GM23248 (cell line): ENCODE data around the gene FOXS1. TPM values are rescaled to one million over a fixed set of nuclear protein-coding genes. Genes with fewer than 3 reads are reported as not detected.

Experiments used
- DNase-seq: peaks from one replicate; pipeline ENCODE4 v3.0.0-alpha.2; 2015
- H2AFZ ChIP-seq: fragments of 200-600 bp; sonication (generic); 2 replicates; pipeline ENCODE4 v1.6.1; 2016; ENCODE audit warnings: antibody characterized with exemption
- H3F3A ChIP-seq: fragments of 200-600 bp; sonication (generic); 2 replicates; pipeline ENCODE4 v1.6.1; 2016; ENCODE audit warnings: mild to moderate bottlenecking, antibody characterized with exemption, mixed run types; ENCODE audit not compliant: insufficient read depth
- H3K27ac ChIP-seq: fragments of 200-600 bp; sonication (generic); 2 replicates; pipeline ENCODE4 v1.5.1; 2016; ENCODE audit warnings: mild to moderate bottlenecking
- H3K27me3 ChIP-seq: fragments of 200-600 bp; sonication (generic); replicated peaks from 2 replicates; pipeline ENCODE4 v1.6.1; 2016; ENCODE audit warnings: mild to moderate bottlenecking; ENCODE audit not compliant: insufficient read depth
- H3K36me3 ChIP-seq: fragments of 200-600 bp; sonication (generic); 2 replicates; pipeline ENCODE4 v1.6.1; 2016; ENCODE audit warnings: low read depth, mild to moderate bottlenecking
- H3K4me1 ChIP-seq: fragments of 200-600 bp; sonication (generic); 2 replicates; pipeline ENCODE4 v1.6.1; 2016; ENCODE audit warnings: mild to moderate bottlenecking; ENCODE audit not compliant: insufficient read depth
- H3K4me2 ChIP-seq: fragments of 200-600 bp; sonication (generic); one replicate; pipeline ENCODE4 v1.6.1; 2016; ENCODE audit warnings: mild to moderate bottlenecking; ENCODE audit not compliant: unreplicated experiment
- H3K4me3 ChIP-seq: fragments of 200-600 bp; sonication (generic); 2 replicates; pipeline ENCODE4 v1.5.1; 2016; ENCODE audit warnings: mild to moderate bottlenecking
- H3K79me2 ChIP-seq: fragments of 200-600 bp; sonication (generic); 2 replicates; pipeline ENCODE4 v1.6.1; 2016; ENCODE audit warnings: mild to moderate bottlenecking; ENCODE audit not compliant: insufficient read depth
- H3K9ac ChIP-seq: fragments of 200-600 bp; sonication (generic); 2 replicates; pipeline ENCODE4 v1.6.1; 2016; ENCODE audit warnings: mild to moderate bottlenecking
- H3K9me2 ChIP-seq: fragments of 200-600 bp; sonication (generic); 2 replicates; pipeline ENCODE4 v1.6.1; 2016; ENCODE audit warnings: mixed run types, mild to moderate bottlenecking, moderate library complexity; ENCODE audit not compliant: insufficient read depth
- H3K9me3 ChIP-seq: fragments of 200-600 bp; sonication (generic); one replicate; pipeline ENCODE4 v1.6.1; 2017; ENCODE audit warnings: low read depth
- H4K20me1 ChIP-seq: fragments of 200-600 bp; sonication (generic); 2 replicates; pipeline ENCODE4 v1.6.0; 2016; ENCODE audit not compliant: insufficient read depth
- EZH2 ChIP-seq: fragments of 200-600 bp; sonication (generic); IDR thresholded peaks from 2 replicates; pipeline ENCODE4 v1.6.1; 2018; ENCODE audit warnings: antibody characterized with exemption, mild to moderate bottlenecking; ENCODE audit not compliant: insufficient read depth, poor library complexity, severe bottlenecking
- EZH2phosphoT487 ChIP-seq: fragments of 200-600 bp; sonication (generic); IDR thresholded peaks from 2 replicates; pipeline ENCODE4 v1.6.1; 2018; ENCODE audit warnings: antibody characterized with exemption, moderate library complexity, mild to moderate bottlenecking, low read depth; ENCODE audit not compliant: insufficient read depth
- WGBS, 2 experiments: methylation state at CpG; one replicate each; pipeline ENCODE4 v1.1.6; 2015 to 2017; ENCODE audit warnings: low lambda C conversion rate in 2 of 2, low coverage in 1 of 2; ENCODE audit errors: missing lambda C conversion rate in 2 of 2; 5-methylcytosine and 5-hydroxymethylcytosine counted together
- in situ Hi-C: fragments of 300-500 bp; cut with MboI; formaldehyde crosslinking; loops from 2 replicates; pipeline ENCODE4 v1.15.0; 2020
- polyA plus RNA-seq: library from polyadenylated mRNA; unstranded; fragments of >200 nt; fragmentation: Nextera tagmentation; extraction: Ambion mirVana; gene quantifications from 2 replicates; pipeline ENCODE4 v1.2.1, GENCODE V29; 2016
- total RNA-seq: library from RNA; depleted of rRNA; stranded (reverse); fragments of >200 nt; shearing (Covaris generic); gene quantifications from 2 replicates; pipeline ENCODE4 v1.2.3, GENCODE V29; 2014

Gene FOXS1
- total and polyA plus RNA-seq, 2 experiments from 2014 or later = not detected

DNA sequence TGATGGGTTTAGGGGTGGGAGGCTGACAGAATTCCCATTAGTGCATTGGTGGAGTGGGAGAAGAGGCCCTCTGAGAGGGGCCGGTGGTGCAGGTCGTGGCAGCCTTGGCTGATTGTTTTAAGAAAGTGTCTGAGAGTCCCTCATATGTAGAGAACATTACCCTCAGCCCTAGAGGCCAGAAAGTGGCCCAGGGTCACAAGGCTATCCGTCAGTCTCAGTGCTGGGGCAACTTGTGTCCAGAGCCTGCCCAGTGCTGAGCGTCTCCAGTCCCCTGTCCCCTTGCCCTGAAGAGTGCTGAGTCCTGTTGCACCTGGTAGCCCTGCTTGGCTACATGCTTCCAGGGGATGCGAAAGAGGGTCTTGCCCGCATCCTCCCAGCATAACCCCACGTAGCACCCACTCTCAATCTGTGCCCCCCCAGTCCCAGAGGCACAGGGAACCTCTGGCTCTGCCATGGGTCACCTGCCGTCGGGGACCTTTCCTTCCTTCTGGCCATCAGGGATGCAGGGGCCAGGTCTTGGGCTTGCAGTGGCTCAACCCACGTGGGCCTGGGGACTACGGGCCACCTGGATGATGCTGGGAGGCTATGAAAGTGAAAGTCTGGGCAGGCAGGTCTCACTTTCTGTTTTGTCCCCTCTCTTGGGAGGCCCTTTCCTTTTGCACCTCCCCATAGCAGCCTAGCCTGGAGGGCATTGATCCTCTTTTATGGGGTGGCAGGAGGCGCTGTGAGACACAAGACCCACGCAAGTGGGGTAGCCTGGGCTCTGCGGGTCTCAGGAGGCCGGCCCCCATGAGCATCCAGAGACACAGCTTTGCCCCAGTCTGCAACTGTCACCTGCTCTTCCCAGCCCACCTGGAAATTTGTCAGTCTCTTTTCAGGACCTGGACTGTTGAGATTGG is 12.7 kb upstream of the FOXS1 start:
- H3K79me2 ChIP-seq = no peaks in the 10 kb centered on the region

DNA sequence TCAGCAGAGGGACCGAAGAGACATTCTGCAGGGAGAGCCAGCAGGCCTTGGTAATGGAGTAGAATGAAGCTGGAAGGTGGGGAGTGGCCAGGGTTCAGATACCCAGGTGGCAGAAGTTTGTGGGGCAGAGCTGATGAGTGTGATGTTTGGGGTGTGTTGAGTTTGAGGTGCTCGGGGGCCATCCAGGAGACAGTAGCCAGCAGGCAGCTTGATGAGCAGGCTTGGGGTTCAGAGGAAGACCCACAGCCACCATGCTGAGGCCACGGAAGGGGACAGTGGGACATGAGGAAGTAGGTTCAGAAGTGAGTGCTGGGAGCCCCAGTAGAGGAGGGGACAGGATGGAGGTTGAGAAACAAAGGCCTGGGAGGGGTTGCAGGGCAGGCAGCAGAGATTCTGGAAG is 11.1 kb upstream of the FOXS1 start:
- in situ Hi-C loops = loop anchor here (10.0 kb wide), 2 partner anchors 168 to 228 kb away; no protein-coding TSS in a partner anchor
- peaks cover 77% of the 10 kb centered on the region for H3K27me3 ChIP-seq
- no peak overlapping the region for H3K4me2 ChIP-seq
- H3F3A ChIP-seq = no peaks in the 10 kb centered on the region
- no peak for DNase-seq
- no peak overlapping the region for H2AFZ ChIP-seq
- H3K27ac ChIP-seq = no peak overlapping the region
- WGBS, 2 experiments = 22 to 24% methylated on average over 3 of the region's 3 CpGs
- 0 out of 2 replicates have a peak, but pooled peaks cover 3% of the 10 kb centered on the region for H3K4me1 ChIP-seq
- no peaks in the 10 kb centered on the region for H3K79me2 ChIP-seq
- TF ChIP-seq EZH2 (no peak), EZH2phosphoT487 (no peak)
- no peaks in the 10 kb centered on the region for H3K9me2 ChIP-seq
- H3K36me3 ChIP-seq = no peaks in the 10 kb centered on the region
- no peak overlapping the region for H3K4me3 ChIP-seq
- no peak overlapping the region for H3K9ac ChIP-seq
- no peaks in the 10 kb centered on the region for H3K9me3 ChIP-seq
- H4K20me1 ChIP-seq = no peaks in the 10 kb centered on the region

More for the DNA sequence above, 12.7 kb upstream of the FOXS1 start:
- Histone ChIP-seq H3K9me3 (no peaks in the 10 kb centered on the region), H3K4me1 (0 out of 2 replicates have a peak, but pooled peaks cover 3% of the 10 kb centered on the region), H3K4me2 (no peak overlapping the region), H2AFZ (no peak overlapping the region), H3K27me3 (peaks cover 86% of the 10 kb centered on the region), H3K4me3 (no peak overlapping the region), H4K20me1 (no peaks in the 10 kb centered on the region), H3K27ac (no peak overlapping the region), H3F3A (no peaks in the 10 kb centered on the region), H3K9ac (no peak overlapping the region), H3K36me3 (no peaks in the 10 kb centered on the region), H3K9me2 (no peaks in the 10 kb centered on the region)
- 28 to 33% methylated on average over 15 of the region's 15 CpGs for WGBS, 2 experiments
- TF ChIP-seq EZH2phosphoT487 (no peak), EZH2 (no peak)
- in situ Hi-C loops = loop anchor here (10.0 kb wide), 2 partner anchors 167 to 227 kb away; no protein-coding TSS in a partner anchor
- DNase-seq = no peak

DNA sequence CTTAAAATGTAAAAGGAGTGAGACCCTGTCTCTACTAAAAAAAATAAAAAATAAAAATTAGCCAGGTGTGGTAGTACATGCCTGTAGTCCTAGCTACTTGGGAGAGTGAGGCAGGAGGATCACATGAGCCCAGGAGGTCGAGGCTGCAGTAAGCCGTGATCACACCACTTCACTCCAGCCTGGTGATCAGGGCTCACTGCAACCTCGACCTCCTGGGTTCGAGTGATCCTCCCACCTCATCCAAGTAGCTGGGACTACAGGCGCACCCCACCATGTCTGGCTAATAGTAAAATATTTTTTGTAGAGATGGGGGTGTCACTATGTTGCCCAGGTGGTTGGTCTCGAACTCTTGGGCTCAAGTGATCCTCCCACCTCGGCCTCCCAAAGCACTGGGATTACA is 8.1 kb upstream of the FOXS1 start:
- H3K27me3 ChIP-seq = peaks cover 78% of the 10 kb centered on the region
- in situ Hi-C loops = loop anchor here (10.0 kb wide), 2 partner anchors 171 to 231 kb away; no protein-coding TSS in a partner anchor

DNA sequence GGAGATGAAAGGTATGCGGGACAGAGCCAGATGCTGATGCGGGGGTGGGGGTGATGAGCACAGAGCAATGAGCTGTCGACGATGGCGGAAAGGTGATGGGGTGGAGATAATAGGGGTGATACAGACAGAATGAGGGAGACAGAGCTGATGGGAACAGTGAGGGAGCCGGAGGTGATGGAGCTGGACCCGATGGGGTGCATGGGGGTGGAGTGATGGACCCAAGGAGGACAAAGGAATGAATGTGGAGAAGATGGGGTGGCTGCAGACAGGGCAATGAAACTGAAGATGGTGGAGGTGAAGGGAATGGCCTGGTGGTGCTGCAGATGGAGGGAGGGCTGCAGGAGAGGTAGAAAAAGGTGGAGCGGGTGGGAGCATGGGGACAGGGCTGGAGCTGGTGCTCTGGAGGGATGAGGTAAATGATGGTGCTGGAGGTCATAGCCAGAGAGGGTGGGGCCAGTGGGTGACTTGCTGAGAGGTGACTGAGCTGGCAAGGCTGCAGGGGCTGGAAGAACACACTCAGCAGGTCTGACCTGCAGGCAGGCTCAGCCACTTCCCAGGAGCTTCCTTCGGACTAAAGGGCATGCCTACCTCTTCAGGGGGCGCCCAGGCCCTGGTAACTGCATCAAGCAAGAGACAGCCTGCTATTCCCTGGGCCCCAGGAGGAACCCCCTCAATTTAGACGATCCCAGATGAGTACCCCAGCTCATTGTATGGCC is 6.0 kb upstream of the FOXS1 start:
- TF ChIP-seq EZH2phosphoT487 (no peak), EZH2 (no peak)
- H4K20me1 ChIP-seq = no peaks in the 10 kb centered on the region

More for the DNA sequence above, 8.1 kb upstream of the FOXS1 start:
- no peak for DNase-seq
- no peak overlapping the region for H3K4me3 ChIP-seq
- WGBS, 2 experiments = 23 to 30% methylated on average over 7 of the region's 7 CpGs
- no peaks in the 10 kb centered on the region for H3F3A ChIP-seq
- no peak overlapping the region for H3K9ac ChIP-seq
- H3K4me1 ChIP-seq = no peaks in the 10 kb centered on the region
- H3K79me2 ChIP-seq = no peaks in the 10 kb centered on the region
- no peak overlapping the region for H3K4me2 ChIP-seq
- TF ChIP-seq EZH2phosphoT487 (no peak), EZH2 (no peak)
- H3K27ac ChIP-seq = no peak overlapping the region
- H3K36me3 ChIP-seq = no peaks in the 10 kb centered on the region
- H2AFZ ChIP-seq = no peak overlapping the region
- no peaks in the 10 kb centered on the region for H4K20me1 ChIP-seq
- H3K9me3 ChIP-seq = no peaks in the 10 kb centered on the region
- H3K9me2 ChIP-seq = no peaks in the 10 kb centered on the region

More for the DNA sequence above, 6.0 kb upstream of the FOXS1 start:
- no peaks in the 10 kb centered on the region for H3K4me1 ChIP-seq
- peaks cover 69% of the 10 kb centered on the region for H3K27me3 ChIP-seq
- peak; percentile 27 for DNase-seq
- H3K9ac ChIP-seq = no peak overlapping the region
- 33 to 38% methylated on average over 11 of the region's 11 CpGs for WGBS, 2 experiments
- in situ Hi-C loops = loop anchor here (10.0 kb wide), 2 partner anchors 173 to 233 kb away; no protein-coding TSS in a partner anchor
- no peaks in the 10 kb centered on the region for H3K36me3 ChIP-seq
- H3K4me3 ChIP-seq = no peak overlapping the region
- H3K9me2 ChIP-seq = no peaks in the 10 kb centered on the region
- no peak overlapping the region for H2AFZ ChIP-seq
- no peaks in the 10 kb centered on the region for H3K9me3 ChIP-seq
- no peak overlapping the region for H3K4me2 ChIP-seq
- no peaks in the 10 kb centered on the region for H3F3A ChIP-seq
- no peak overlapping the region for H3K27ac ChIP-seq
- H3K79me2 ChIP-seq = no peaks in the 10 kb centered on the region
